Esophagus (tissue), 2 donors: ENCODE results near the gene COBLL1. TPM values are rescaled to one million over a fixed set of nuclear protein-coding genes. Genes with fewer than 3 reads are reported as not detected.
A peak's percentile ranks its signal among the peaks of the same experiment; 100 is the strongest.

ENCODE experiments used
- H3K27ac ChIP-seq, 2 donors: one replicate each; pipeline ENCODE4 v1.5.1; 2013; ENCODE audit warnings: low read depth in 2 of 2, mild to moderate bottlenecking in 2 of 2, inconsistent platforms in 1 of 2, low read length in 1 of 2, moderate library complexity in 1 of 2
- H3K27me3 ChIP-seq, 2 donors: one replicate each; pipeline ENCODE4 v1.6.1; 2013; ENCODE audit warnings: low read length in 2 of 2, control low read depth in 1 of 2, mild to moderate bottlenecking in 1 of 2; ENCODE audit not compliant: insufficient read depth in 2 of 2, control insufficient read depth in 1 of 2
- H3K36me3 ChIP-seq, 2 donors: one replicate each; pipeline ENCODE4 v1.6.1; 2013; ENCODE audit warnings: low read length in 1 of 2; ENCODE audit not compliant: control insufficient read depth in 2 of 2, insufficient read depth in 2 of 2
- H3K4me1 ChIP-seq, 2 donors: one replicate each; pipeline ENCODE4 v1.6.1; 2013; ENCODE audit warnings: low read length in 1 of 2; ENCODE audit not compliant: control insufficient read depth in 2 of 2, insufficient read depth in 2 of 2
- H3K4me3 ChIP-seq, 2 donors: one replicate each; pipeline ENCODE4 v1.5.1; 2013; ENCODE audit warnings: low read length in 2 of 2, mild to moderate bottlenecking in 2 of 2, low read depth in 1 of 2, moderate library complexity in 1 of 2
- H3K9me3 ChIP-seq, 2 donors: one replicate each; pipeline ENCODE4 v1.6.1; 2013; ENCODE audit warnings: mild to moderate bottlenecking in 2 of 2, low read depth in 1 of 2, low read length in 1 of 2, moderate library complexity in 1 of 2; ENCODE audit not compliant: control insufficient read depth in 2 of 2, insufficient read depth in 1 of 2
- WGBS, 2 donors: extraction: QIAGEN DNeasy Blood & Tissue Kit; methylation state at CpG; one replicate each; pipeline ENCODE4 v1.1.7; 2013; 5-methylcytosine and 5-hydroxymethylcytosine counted together
- polyA plus RNA-seq, 2 donors: library from polyadenylated mRNA; stranded (reverse); fragments of 200-250 nt; gene quantifications; one replicate each; pipeline ENCODE4 v1.2.3, GENCODE V29; 2013
- donor health status: healthy with polysubstance abuse.
- donor health status: Bipolar disorder and iron deficiency.

COBLL1 gene
- polyA plus RNA-seq, 2 donors: 18.0 to 27.9 TPM

GRCh38 chr2:164859251-164859818, 17.7 kb upstream of the COBLL1 start:
- no peaks in the 10 kb centered on the region for H3K9me3 ChIP-seq
- no peaks in the 10 kb centered on the region for H3K27me3 ChIP-seq
- no peak overlapping the region for H3K4me3 ChIP-seq
- no peaks in the 10 kb centered on the region for H3K36me3 ChIP-seq
- WGBS, 2 donors: 47 to 52% methylated on average over 2 of the region's 2 CpGs
- no peaks in the 10 kb centered on the region for H3K4me1 ChIP-seq
- no peak overlapping the region for H3K27ac ChIP-seq

- H3K36me3 ChIP-seq: no peaks in the 10 kb centered on the region
- no peak overlapping the region for H3K27ac ChIP-seq
- no peaks in the 10 kb centered on the region for H3K27me3 ChIP-seq
- no peaks in the 10 kb centered on the region for H3K9me3 ChIP-seq
- no peaks in the 10 kb centered on the region for H3K4me1 ChIP-seq
- no peak overlapping the region for H3K4me3 ChIP-seq
- 84 to 93% methylated on average over 4 of the region's 4 CpGs for WGBS, 2 donors
Measured at GRCh38 chr2:164852086-164852485, 10.5 kb upstream of the COBLL1 start.

DNA sequence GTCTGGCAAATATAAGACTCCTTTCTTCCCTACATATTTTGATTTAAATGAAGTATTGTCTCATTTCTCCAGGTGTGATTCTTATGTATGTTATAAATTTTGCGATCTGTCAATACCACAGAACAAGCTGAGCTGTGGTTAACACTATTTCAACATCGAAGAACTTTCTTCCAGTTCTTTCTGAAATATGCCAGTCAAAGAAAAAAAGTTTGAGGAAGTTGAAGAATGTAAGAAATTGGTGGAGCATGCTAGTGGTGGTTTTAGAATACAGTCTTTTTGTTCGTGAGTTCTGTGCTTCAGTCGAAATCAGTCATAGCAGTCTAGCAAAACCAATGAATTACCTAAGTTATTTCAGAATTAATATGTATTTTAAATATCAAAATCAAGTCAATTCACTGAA, 8.6 kb upstream of the COBLL1 start:
- H3K4me3 ChIP-seq: no peak overlapping the region
- no peaks in the 10 kb centered on the region for H3K36me3 ChIP-seq
- H3K27ac ChIP-seq: no peak overlapping the region
- no peaks in the 10 kb centered on the region for H3K27me3 ChIP-seq
- no peaks in the 10 kb centered on the region for H3K9me3 ChIP-seq
- no peaks in the 10 kb centered on the region for H3K4me1 ChIP-seq
- 62 to 70% methylated on average over 4 of the region's 4 CpGs for WGBS, 2 donors

GRCh38 chr2:164849506-164849905, 7.9 kb upstream of the COBLL1 start:
- no peaks in the 10 kb centered on the region for H3K4me1 ChIP-seq
- 42 to 80% methylated on average over 1 of the region's 1 CpG for WGBS, 2 donors
- no peaks in the 10 kb centered on the region for H3K27me3 ChIP-seq
- no peak overlapping the region for H3K4me3 ChIP-seq
- no peak overlapping the region for H3K27ac ChIP-seq
- no peaks in the 10 kb centered on the region for H3K9me3 ChIP-seq
- H3K36me3 ChIP-seq: no peaks in the 10 kb centered on the region

GRCh38 chr2:164847981-164848741, 6.5 kb upstream of the COBLL1 start:
- H3K27me3 ChIP-seq: no peaks in the 10 kb centered on the region
- H3K9me3 ChIP-seq: no peaks in the 10 kb centered on the region
- H3K27ac ChIP-seq: peak overlapping the region; percentile 59 to 68
- no peaks in the 10 kb centered on the region for H3K36me3 ChIP-seq
- no peaks in the 10 kb centered on the region for H3K4me1 ChIP-seq
- 39 to 49% methylated on average over 2 of the region's 2 CpGs for WGBS, 2 donors
- H3K4me3 ChIP-seq: no peak overlapping the region

DNA sequence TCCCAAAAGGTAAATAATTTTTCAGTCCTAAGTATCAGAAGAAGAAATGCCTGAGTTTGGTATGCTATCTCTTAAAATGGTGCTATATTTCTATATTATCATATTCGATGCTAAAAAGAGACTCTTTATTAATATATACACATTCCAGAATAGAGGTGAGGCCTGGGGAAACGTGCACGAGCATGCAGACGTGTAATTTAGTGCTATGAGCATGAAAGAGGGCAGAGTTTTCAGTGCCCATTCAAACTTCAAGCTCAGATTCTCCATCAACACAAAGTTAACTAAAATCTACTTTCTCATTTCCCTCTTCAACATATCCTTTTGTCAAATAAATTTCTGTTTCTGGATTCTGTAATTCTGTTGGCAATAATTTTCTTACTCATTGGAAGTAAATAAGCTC, 5.7 kb upstream of the COBLL1 start:
- Histone ChIP-seq H3K4me3 (no peak overlapping the region), H3K27ac (no peak overlapping the region), H3K9me3 (no peaks in the 10 kb centered on the region), H3K36me3 (no peaks in the 10 kb centered on the region), H3K27me3 (no peaks in the 10 kb centered on the region), H3K4me1 (no peaks in the 10 kb centered on the region)
- 48 to 57% methylated on average over 4 of the region's 4 CpGs for WGBS, 2 donors

GRCh38 chr2:164846276-164846675, 4.7 kb upstream of the COBLL1 start:
- no peaks in the 10 kb centered on the region for H3K27me3 ChIP-seq
- no peaks in the 10 kb centered on the region for H3K9me3 ChIP-seq
- 89 to 95% methylated on average over 2 of the region's 2 CpGs for WGBS, 2 donors
- no peaks in the 10 kb centered on the region for H3K36me3 ChIP-seq
- no peaks in the 10 kb centered on the region for H3K4me1 ChIP-seq
- no peak overlapping the region for H3K4me3 ChIP-seq
- no peak overlapping the region for H3K27ac ChIP-seq

DNA sequence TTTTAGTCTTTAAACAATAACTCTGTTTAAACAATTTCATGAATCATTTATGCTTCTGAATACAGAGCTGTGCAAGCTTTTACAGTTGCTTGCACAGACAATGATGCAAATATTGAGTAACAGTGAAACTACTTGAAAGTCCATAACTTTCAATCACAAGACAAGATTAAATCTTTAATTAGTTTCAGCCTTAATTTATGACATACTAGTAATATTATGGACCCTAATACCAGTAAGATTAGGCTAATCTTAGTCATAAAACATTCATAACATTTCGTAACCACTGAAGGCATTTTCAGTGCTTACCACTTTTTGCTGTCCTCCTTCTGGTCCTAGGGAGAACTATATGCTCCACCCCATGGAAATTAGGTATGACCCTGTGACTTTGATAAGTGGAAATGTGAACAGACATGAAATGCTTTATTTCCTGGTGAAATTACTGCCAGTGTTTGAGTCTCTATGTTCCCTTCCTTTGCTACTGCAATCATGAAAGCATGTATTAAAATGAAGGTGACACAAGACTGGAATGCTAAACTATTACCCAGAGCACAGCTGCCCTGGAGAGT, 1.8 kb upstream of the COBLL1 start:
- H3K4me1 ChIP-seq: no peaks in the 10 kb centered on the region
- 46 to 49% methylated on average over 1 of the region's 1 CpG for WGBS, 2 donors
- no peaks in the 10 kb centered on the region for H3K9me3 ChIP-seq
- no peaks in the 10 kb centered on the region for H3K36me3 ChIP-seq
- H3K27me3 ChIP-seq: no peaks in the 10 kb centered on the region
- H3K4me3 ChIP-seq: no peak overlapping the region
- peak overlapping the region; percentile 71 to 85 for H3K27ac ChIP-seq

- H3K27ac ChIP-seq: peak overlapping the region in 1 of 2 donors; percentile 95
- WGBS, 2 donors: 47 to 48% methylated on average over 8 of the region's 8 CpGs
- H3K4me1 ChIP-seq: peaks cover 0 to 3% of the 10 kb centered on the region in 2 donors
- no peaks in the 10 kb centered on the region for H3K27me3 ChIP-seq
- H3K4me3 ChIP-seq: peak overlapping the region in 1 of 2 donors; percentile 77
- peaks cover 0 to 2% of the 10 kb centered on the region in 2 donors for H3K36me3 ChIP-seq
- no peaks in the 10 kb centered on the region for H3K9me3 ChIP-seq
Measured at GRCh38 chr2:164842624-164842966, 972 bp upstream of the COBLL1 start.
